OCI-LY7 (cell line): ENCODE results near the gene RIMS4.

ENCODE experiments used
- CTCF ChIP-seq: fragments of 200-600 bp; sonication (generic); conservative IDR thresholded peaks from 2 replicates; pipeline ENCODE4 v1.5.1; 2014; ENCODE audit warnings: mild to moderate bottlenecking, antibody characterized with exemption, low read length, moderate library complexity, mixed read lengths
- EZH2phosphoT487 ChIP-seq: fragments of 200-600 bp; sonication (generic); IDR thresholded peaks from 2 replicates; pipeline ENCODE4 v1.6.1; 2018; ENCODE audit warnings: low read depth, borderline replicate concordance, mild to moderate bottlenecking, mixed run types, antibody characterized with exemption, low read length, moderate library complexity, mixed read lengths

DNA sequence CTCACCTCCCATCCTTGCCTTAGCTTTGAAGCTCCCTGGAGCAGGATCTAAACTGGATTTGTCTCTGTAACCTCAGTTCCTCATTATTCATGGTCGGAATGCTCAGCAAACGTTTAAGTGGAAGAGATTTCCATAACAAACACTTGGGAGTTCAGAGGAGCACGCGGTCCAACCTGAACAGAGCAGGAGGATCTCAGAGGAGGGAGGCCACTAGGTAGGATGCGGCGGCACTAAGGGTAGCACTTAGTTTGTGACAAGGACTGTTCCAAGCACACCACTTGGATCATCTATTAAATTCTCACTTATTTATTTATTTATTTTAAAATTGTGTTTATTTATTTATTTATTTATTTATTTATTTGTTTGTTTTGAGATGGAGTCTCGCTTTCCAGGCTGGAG lies 108.5 kb downstream of the RIMS4 start:
- TF ChIP-seq CTCF (no peak), EZH2phosphoT487 (no peak)
